Body of pancreas (tissue), 4 donors: ENCODE measurements around the gene CDHR5. TPM values are rescaled to one million over a fixed set of nuclear protein-coding genes. Genes with fewer than 3 reads are reported as not detected.
"Not testable (repeated sequence)": the region's sequence is repeated elsewhere in the genome, so short reads cannot be mapped to it uniquely, and the experiment has no call there.

ENCODE experiments used
- ATAC-seq: fragments of 150-250 bp; one replicate; pipeline ENCODE4 v1.9.1; 2016
- DNase-seq, 4 donors: peaks; one replicate each; pipeline ENCODE4 v3.0.0-alpha.2; 2019
- H3K27ac ChIP-seq, 4 donors: fragments of 200-600 bp; sonication (generic); 1 replicate in 3 of 4; 2 replicates in 1 of 4; pipeline versions ENCODE4 v1.5.1 to v1.6.1; 2016 to 2019; ENCODE audit warnings: mild to moderate bottlenecking in 1 of 4, mixed read lengths in 1 of 4, moderate library complexity in 1 of 4
- H3K27me3 ChIP-seq, 2 donors: fragments of 200-600 bp; sonication (generic); one replicate each; pipeline ENCODE4 v1.6.0; 2016; ENCODE audit warnings: mild to moderate bottlenecking in 1 of 2
- H3K36me3 ChIP-seq, 2 donors: fragments of 200-600 bp; sonication (generic); replicated peaks in 1 of 2; 2 replicates each; pipeline ENCODE4 v1.5.1; 2016; ENCODE audit warnings: low read depth in 2 of 2; ENCODE audit not compliant: insufficient read depth in 1 of 2
- H3K4me1 ChIP-seq: fragments of 200-600 bp; sonication (generic); one replicate; pipeline ENCODE4 v1.6.0; 2016
- H3K4me3 ChIP-seq, 2 donors: fragments of 200-600 bp; sonication (generic); 1 replicate in 1 of 2; 2 replicates in 1 of 2; pipeline ENCODE4 v1.5.1; 2016 to 2019
- H3K9me3 ChIP-seq, 3 donors: fragments of 200-600 bp; sonication (generic); 1 replicate in 2 of 3; 2 replicates in 1 of 3; pipeline ENCODE4 v1.5.1; 2016
- POLR2A ChIP-seq, 3 donors: fragments of 450-650 bp; IDR thresholded peaks; one replicate each; pipeline ENCODE4 v1.6.1; 2016; ENCODE audit warnings: antibody characterized with exemption in 3 of 3, mild to moderate bottlenecking in 2 of 3
- WGBS, 2 donors: methylation state at CpG; one replicate each; pipeline ENCODE4 v1.1.5; 2017; 5-methylcytosine and 5-hydroxymethylcytosine counted together
- intact Hi-C: fragments of 100-400 bp; cut with DNase I; formaldehyde crosslinking; loops from one replicate; pipeline ENCODE4 v1.15.1; 2023
- total RNA-seq, 2 donors: library from RNA; depleted of rRNA; stranded (reverse); fragments of >200 nt; gene quantifications; one replicate each; pipeline ENCODE4 v1.1.0, GENCODE V29; 2016
- TF ChIP-seq, protein P1 (sequence below), 7 experiments: fragments of 450-650 bp in 4 of 7; fragments of 200-600 bp in 3 of 7; sonication (generic) in 3 of 7; IDR thresholded peaks; one replicate each; pipeline ENCODE4 v1.5.1; 2016 to 2019; ENCODE audit warnings: antibody characterized with exemption in 7 of 7

CDHR5 gene
- total RNA-seq, 2 donors from 2014 or later = 14.5 TPM; not detected in 1

DNA sequence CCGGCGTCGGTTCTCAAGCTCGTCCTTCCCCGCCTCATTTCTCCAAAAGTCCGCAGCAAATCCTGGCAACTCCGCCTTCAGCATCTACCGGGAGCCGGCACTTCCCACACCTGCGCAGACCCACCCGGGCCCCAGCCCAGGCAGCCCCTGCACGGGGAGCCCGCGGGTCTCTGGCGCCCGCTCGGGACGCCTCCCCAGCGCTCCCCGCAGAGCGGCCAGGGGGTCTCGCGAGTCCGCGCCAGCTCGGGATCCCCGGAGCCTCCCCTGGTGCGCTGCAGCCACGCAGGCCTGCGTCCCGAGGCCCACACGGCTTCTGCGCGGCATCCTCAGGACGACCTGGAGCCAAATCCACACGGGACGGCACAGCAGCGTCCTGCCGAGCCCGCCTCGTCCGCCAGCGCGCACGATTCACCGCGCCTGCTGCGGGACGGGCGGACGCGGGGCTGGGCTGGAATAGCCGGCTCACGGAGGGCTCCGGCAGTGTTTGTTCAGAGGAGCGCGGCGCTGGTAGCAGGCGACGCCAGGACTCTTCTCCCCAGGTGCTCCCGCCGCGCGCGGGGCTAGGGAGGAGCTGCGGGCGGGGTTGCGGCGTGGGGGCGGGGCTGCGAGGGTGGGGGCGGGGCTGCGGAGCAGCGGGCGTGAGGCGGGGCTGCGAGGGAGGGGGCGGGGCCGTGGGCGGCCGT, 49.3 kb downstream of the CDHR5 start:
- intact Hi-C loops = no loop called here
- Histone ChIP-seq H3K36me3 (no peaks in the 10 kb centered on the region), H3K9me3 (no peaks in the 10 kb centered on the region), H3K27ac (peak overlapping the region; percentile 15 to 75 (median 68)), H3K4me3 (peak overlapping the region; percentile 23 to 62), H3K4me1 (peaks cover 50% of the 10 kb centered on the region), H3K27me3 (no peaks in the 10 kb centered on the region)
- 1 to 3% methylated on average over 10 to 47 of the region's 81 CpGs for WGBS, 2 donors
- TF ChIP-seq POLR2A (IDR thresholded peaks at IDR 0.05) = no peak
- TF ChIP-seq, protein P1, sequence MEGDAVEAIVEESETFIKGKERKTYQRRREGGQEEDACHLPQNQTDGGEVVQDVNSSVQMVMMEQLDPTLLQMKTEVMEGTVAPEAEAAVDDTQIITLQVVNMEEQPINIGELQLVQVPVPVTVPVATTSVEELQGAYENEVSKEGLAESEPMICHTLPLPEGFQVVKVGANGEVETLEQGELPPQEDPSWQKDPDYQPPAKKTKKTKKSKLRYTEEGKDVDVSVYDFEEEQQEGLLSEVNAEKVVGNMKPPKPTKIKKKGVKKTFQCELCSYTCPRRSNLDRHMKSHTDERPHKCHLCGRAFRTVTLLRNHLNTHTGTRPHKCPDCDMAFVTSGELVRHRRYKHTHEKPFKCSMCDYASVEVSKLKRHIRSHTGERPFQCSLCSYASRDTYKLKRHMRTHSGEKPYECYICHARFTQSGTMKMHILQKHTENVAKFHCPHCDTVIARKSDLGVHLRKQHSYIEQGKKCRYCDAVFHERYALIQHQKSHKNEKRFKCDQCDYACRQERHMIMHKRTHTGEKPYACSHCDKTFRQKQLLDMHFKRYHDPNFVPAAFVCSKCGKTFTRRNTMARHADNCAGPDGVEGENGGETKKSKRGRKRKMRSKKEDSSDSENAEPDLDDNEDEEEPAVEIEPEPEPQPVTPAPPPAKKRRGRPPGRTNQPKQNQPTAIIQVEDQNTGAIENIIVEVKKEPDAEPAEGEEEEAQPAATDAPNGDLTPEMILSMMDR (IDR thresholded peaks at IDR 0.05) = peak in 2 of 7 experiments; percentile 3 to 14
- peak in 1 of 4 donors; percentile 66 for DNase-seq
- peak; percentile 59 for ATAC-seq

GRCh38 chr11:574632-575312, 50.0 kb downstream of the CDHR5 start:
- H3K9me3 ChIP-seq = no peaks in the 10 kb centered on the region
- no peaks in the 10 kb centered on the region for H3K36me3 ChIP-seq
- peak overlapping the region in 3 of 4 donors; percentile 15 to 69 (median 66) for H3K27ac ChIP-seq
- no peaks in the 10 kb centered on the region for H3K27me3 ChIP-seq
- 24 to 38% methylated on average over 22 of the region's 25 CpGs for WGBS, 2 donors
- peaks cover 43% of the 10 kb centered on the region for H3K4me1 ChIP-seq
- TF ChIP-seq POLR2A (IDR thresholded peaks at IDR 0.05) = no peak
- TF ChIP-seq, protein P1 (IDR thresholded peaks at IDR 0.05) = no peak
- no peak overlapping the region for H3K4me3 ChIP-seq
- ATAC-seq (no peak), DNase-seq (no peak)
- intact Hi-C loops = no loop called here

GRCh38 chr11:574031-574570, 50.7 kb downstream of the CDHR5 start:
- H3K9me3 ChIP-seq, DNase-seq, H3K36me3 ChIP-seq, H3K27me3 ChIP-seq, H3K27ac ChIP-seq, H3K4me3 ChIP-seq, ATAC-seq, intact Hi-C loops: not testable (repeated sequence)
- H3K4me1 ChIP-seq = peaks cover 42% of the 10 kb centered on the region
- 65 to 74% methylated on average over 13 to 14 of the region's 14 CpGs for WGBS, 2 donors

- Histone ChIP-seq H3K4me3 (no peak overlapping the region), H3K4me1 (peaks cover 37% of the 10 kb centered on the region), H3K27ac (no peak overlapping the region), H3K36me3 (no peaks in the 10 kb centered on the region), H3K9me3 (no peaks in the 10 kb centered on the region), H3K27me3 (no peaks in the 10 kb centered on the region)
- 76 to 88% methylated on average over 4 to 16 of the region's 16 CpGs for WGBS, 2 donors
- ATAC-seq = no peak
- DNase-seq = no peak
- TF ChIP-seq POLR2A (IDR thresholded peaks at IDR 0.05) = no peak
- TF ChIP-seq, protein P1 (IDR thresholded peaks at IDR 0.05) = no peak
- intact Hi-C loops = no loop called here
Measured at GRCh38 chr11:573146-573759, 51.5 kb downstream of the CDHR5 start.

DNA sequence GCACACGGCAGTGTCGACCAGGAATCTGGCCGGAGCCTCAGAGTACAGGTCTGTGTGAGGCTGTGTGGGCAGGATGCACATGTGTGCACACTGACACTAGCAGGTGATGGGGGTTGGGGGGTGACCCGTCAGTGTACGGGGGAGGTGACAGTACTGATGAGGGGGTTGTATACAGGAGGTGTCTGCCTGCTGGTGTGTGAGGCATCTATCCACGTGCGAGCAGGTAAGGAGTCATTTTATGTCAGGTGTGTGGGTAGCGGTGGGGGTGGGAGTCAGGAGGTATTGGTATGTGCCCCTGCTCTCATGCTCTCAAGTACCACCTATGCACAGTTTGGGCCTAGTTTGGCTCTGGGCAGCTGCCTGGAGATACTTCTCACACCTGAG, 53.0 kb downstream of the CDHR5 start:
- no peak for ATAC-seq
- DNase-seq = no peak
- Histone ChIP-seq H3K27me3 (no peaks in the 10 kb centered on the region), H3K27ac (no peak overlapping the region), H3K4me3 (no peak overlapping the region), H3K36me3 (no peaks in the 10 kb centered on the region), H3K9me3 (no peaks in the 10 kb centered on the region), H3K4me1 (peaks cover 31% of the 10 kb centered on the region)
- intact Hi-C loops = no loop called here
- TF ChIP-seq POLR2A (IDR thresholded peaks at IDR 0.05) = no peak
- TF ChIP-seq, protein P1 (IDR thresholded peaks at IDR 0.05) = no peak
- 74 to 80% methylated on average over 1 to 8 of the region's 8 CpGs for WGBS, 2 donors
